PFSK-1 (cell line): Measurements from ENCODE around the gene C9orf85.

Experiments used
- POLR2AphosphoS5 ChIP-seq: IDR thresholded peaks from 2 replicates; pipeline ENCODE4 v1.6.1; 2012; ENCODE audit warnings: low read depth, mild to moderate bottlenecking, control low read depth, low read length, moderate library complexity
- REST ChIP-seq, 2 experiments: IDR thresholded peaks; 2 replicates each; pipeline versions ENCODE4 v1.6.1 to v1.8.0; 2011 to 2012; ENCODE audit warnings: low read depth in 2 of 2, low read length in 2 of 2, control low read depth in 1 of 2, inconsistent platforms in 1 of 2, mild to moderate bottlenecking in 1 of 2, moderate library complexity in 1 of 2; ENCODE audit not compliant: insufficient read depth in 1 of 2
- SIN3A ChIP-seq: IDR thresholded peaks from 2 replicates; pipeline ENCODE4 v1.6.1; 2012; ENCODE audit warnings: mild to moderate bottlenecking, low read length, moderate library complexity, borderline replicate concordance; ENCODE audit not compliant: insufficient read depth
- TAF1 ChIP-seq: IDR thresholded peaks from 2 replicates; pipeline ENCODE4 v1.6.1; 2012; ENCODE audit warnings: low read length, control low read depth, borderline replicate concordance; ENCODE audit not compliant: insufficient read depth

GRCh38 chr9:71884005-71884404 is 27.4 kb upstream of the C9orf85 start:
- no peak for TF ChIP-seq TAF1
- no peak for TF ChIP-seq POLR2AphosphoS5
- TF ChIP-seq REST (IDR thresholded peaks at IDR 0.05; ENCODE audit: insufficient read depth in 1 of 2, low read depth in 2 of 2, low read length in 2 of 2): no peak
- no peak for TF ChIP-seq SIN3A
